NCI-H146 treated with DMSO at 0.1 percent for 48 hours (cell line): Measurements from ENCODE around the gene NATD1.

Experiments
- DNase-seq: peaks from one replicate; lab custom pipeline; 2025; ENCODE audit not compliant: unreplicated experiment; lab: John Stamatoyannopoulos, UW

The NATD1 gene

DNA sequence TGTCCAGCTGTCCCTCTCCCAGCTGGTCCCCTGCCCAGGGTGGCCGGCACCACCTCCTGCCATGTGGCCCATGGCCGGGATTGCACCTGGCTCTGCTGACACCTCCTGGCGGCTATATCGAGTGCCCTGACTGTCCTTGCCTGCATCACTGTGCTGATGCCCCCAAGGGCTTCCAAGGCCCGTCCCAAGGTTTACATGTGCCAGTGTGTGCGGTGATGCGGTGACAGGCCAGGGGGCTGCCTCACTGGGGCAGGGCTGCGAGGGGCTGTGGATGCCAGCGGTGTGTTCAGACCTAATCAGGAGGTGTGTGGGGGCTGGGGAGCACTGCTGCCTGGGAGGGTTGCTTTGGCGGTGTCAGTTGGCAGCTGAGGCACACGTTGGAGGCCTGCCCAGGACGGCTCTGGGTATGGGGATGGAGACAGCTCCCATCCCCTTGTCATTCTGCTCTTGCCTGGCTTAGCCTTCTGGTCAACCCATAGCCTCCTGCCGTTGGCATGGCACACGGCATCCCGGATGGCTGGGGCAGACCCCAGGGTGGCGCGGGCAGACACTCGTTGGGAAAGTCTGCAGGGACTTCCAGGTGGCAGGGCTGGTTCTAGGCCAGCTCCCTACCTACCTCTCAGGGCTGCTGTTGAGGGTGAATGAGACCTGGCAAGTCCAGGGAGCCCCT is 36.8 kb upstream of the NATD1 start:
- DNase-seq, result no peak

DNA sequence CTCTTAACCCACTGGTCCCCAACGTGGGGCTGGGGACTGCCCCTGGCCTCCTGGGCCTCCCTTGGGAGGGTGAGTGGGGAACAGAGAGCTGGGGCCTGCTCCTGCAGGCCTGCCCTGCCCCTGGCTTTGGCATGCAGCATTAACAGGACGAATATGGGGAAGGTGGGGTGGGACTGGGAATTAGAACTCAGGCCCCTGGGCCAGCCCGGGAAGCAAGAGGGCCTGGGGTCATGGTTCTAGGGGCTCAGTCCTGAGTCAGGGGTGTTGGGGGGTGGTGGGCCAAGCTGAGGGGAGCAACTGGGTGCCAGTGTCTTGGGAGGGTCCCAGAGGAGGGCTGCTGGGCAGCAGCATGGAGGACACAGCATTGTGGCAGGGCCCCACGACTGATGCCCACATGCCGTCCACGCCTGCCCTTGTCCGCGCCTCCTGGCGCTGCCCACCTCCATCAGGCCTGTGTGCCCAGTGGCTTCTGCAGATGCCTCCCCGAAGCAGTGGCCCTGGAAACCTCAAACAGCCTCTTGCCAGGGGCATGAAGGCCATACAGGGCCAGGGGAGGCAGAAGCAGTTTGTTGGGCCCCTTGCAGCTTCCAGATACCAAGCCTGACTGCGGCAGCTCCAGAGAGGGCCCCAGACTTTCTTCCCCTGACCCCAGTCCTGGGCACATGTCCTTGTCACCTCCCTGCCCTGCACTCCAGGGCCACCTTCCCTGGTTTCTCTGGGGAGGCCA is 36.1 kb upstream of the NATD1 start:
- DNase-seq, result no peak

DNA sequence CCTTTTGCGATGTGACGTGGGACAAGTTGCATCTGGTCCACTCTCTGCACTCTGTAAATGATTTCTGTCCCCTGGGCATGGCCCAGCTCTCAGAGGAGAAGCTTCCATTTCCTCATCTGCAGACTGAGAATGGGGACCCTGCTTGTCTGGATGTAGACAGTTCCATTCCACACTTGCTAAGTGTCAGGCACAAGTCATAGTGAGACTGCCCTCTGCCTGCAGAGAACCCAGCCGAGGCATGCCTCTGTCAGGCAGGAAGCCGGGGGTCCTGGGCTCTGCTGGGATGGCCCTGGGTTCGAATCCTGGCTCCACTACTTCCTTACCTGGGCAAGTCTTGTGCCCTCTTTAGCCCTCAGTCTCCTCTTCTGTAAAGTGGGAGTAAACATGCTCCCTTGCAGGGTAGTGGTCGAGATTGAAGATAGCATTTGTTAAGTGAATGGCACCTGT is 35.4 kb upstream of the NATD1 start:
- DNase-seq, result no peak

DNA sequence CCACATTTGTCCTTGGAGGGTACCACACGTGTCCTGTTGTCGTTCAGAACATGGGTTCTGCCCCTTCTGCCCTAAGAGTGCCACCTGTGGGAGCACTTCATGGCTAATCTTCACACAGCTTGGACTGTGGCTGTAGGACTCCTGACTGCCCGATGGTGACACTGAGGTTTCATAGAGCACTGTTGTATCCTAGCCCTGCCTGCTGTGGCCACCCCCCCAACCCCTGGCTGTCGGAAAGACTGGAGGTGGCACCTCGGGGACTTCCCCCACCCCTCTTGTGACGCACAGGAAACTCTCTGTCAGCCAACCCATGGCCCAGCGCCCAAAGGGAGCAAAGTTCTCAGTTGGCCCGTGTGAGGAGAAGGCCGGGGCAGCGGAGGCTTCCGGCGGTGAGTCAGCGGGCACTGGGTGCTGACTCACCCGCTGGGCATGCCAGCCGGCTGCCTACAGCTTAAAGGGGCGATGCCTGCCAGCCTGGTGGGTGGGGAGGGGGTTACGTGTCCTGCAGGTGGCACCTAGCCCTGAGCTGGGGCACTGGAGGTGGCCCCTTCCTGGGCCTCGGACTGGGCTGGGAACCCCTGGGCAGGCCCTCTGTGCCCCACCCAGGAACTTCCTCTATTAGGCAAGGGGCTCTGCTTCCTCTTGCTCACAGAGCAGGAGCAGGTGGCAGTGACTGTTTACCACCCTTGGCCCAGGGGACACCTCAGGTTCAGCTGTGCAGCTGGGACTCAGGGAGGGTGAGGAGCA is 34.7 kb upstream of the NATD1 start:
- DNase-seq, result no peak

DNA sequence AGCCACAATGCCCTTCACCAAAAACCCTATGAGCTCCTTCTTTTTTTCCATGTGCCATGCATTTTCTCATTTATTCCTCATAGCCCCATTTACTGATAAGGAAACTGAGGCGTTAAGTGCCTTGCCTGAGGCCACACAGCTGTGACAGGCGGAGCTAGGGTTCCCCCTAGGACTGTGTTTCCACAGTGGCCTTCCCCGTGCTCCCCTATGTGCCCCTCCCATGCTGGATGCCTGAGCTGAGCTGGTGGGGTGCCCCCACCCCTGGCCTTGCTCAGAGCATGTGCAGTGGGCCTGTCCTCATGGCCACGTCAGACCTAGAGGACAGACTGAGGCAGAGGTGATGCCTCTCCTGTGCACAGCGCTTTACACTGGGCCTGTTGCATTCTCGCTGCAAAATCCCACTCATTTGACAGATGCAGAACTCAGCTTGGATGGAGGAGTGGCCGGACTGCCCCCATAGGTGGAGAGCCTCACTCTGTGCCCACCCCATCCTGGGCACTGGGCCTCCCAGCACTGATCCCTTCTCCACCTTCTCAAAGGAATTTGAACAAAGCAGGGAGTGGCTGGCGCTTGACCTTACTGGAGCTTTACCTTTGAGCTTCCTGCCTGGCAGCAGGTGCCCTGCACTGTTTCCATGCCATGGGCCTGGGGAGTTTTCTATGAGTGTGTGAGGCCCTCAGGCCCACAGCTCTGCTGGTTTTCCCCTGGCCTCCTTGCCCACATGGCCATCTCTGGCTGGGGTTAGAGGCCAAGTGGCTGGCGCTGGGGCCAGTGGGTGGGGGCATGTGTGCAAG is 33.9 kb upstream of the NATD1 start:
- DNase-seq, result no peak

DNA sequence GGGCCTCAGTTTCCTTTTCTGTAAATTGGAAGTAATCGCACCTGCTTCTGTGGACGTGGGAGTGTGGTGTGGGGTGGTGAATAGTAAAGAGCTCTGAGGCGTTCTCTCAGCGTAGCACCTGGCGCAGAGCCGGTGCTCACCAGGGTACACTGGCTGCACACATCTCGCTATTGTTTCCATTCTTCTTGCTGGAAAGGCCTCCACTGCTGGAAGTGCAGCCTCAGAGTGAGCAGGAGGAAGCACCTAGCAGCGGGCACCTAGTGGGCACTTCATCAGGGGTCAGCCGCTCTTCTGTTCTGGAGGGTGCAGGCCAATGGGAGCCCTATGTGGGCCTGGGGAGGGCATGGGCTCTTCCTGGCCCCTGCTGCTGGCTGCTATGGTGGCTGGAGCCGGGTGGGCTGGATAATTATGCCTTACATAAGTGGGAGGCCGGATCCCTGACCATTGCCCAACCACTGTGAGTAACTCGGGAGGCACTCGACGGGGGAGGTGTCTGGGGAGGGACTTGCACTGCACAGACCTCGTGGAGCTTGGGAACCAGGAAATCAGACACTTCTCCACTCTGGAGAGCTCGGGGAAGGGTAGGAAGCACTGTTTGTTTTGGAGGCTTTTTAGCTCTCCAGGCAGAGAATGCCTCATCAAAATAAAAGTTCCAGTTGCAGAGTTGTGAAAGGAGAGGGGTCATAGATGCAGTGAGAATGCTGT is 33.0 kb upstream of the NATD1 start:
- DNase-seq, result peak; percentile 73

DNA sequence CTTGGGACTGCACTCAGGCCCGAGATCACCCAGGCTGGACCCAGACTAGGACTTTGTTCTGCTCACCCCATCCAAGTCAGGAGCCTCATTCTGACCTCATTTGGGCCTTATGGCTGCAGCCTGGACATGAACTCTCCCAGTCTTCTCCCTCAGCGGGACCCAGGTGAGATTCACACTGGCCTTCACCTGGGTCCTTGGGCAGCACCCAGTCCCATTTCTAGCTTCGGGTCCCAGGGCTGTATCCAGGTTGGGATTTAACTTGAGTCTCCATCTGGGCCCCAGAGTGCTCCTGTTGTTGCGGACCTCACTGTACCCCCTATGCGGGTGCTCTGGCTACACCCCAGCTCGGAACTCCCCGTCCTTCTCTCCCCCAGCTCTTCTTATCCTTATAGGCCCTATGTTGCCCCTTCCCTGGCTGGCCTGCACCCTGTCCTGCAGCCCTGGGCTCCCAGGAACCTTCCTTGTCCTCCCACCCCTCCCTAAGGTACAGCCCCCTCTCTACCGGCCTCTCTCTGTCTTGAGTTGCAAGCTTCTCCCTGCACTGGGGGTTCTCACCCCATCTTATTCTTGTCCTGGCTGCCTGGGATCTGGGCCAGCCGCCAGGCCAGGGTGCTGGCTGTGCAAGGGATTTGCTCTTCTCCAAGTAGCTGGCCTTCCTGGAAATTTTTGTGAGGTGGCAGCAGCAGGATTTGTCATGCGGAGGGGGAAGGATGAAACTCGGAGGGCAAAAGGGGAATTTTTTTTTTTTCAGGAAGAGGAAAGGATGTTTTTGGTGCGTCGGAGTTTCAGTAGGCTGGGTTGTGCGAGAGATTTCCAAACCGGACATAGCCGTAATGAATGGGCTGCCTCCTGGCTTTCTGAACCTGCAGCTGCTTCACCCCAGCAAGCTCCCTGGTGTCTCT is 32.2 kb upstream of the NATD1 start:
- DNase-seq, result no peak

DNA sequence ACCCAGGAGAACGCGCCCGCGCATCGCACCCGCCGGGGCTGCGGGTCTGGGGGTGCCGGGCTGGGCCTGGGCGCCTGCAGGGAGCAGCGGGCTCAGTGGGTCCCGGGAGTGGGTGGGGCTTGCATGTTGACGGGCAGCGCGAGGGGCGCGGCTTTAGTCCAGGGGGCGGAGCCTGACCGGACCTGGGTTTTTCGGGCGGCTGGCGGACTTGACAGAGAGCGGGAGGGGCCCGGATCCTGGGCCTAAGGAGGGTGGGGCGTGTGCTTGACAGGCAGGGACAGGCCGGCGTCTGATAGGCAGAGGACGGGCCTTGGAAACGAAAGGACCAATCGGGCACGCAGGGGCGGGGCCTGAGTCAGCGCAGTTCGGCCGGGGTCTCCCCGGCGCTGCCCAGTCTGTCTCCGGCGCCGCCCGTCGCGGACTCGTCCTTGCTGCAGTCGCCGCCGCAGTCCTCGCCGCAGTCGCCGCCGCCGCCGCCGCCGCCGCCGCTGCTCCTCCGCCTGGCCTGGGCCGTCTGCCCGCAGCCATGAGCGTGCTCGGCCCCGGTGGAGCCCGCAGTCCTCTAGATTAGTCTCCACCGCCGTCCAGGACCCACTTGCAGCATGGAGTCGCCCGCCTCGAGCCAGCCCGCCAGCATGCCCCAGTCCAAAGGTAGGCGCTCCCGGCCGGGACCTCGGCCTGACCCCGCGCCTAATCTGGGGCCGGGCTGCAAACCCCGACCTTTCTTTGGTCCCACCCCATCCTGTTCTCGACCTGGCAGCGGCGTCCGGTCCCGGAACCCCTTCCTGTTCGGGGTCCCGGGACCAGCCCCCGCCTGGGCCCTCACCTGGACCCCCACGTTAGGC is 31.3 kb upstream of the NATD1 start, which contains the start of gene MAP2K3:
Gene MAP2K3, plus strand, starts transcription at position 393 of the 845 bp plus-strand sequence. Its CDS starts 210 bp downstream, at position 603.
- peak; percentile 98 for DNase-seq

DNA sequence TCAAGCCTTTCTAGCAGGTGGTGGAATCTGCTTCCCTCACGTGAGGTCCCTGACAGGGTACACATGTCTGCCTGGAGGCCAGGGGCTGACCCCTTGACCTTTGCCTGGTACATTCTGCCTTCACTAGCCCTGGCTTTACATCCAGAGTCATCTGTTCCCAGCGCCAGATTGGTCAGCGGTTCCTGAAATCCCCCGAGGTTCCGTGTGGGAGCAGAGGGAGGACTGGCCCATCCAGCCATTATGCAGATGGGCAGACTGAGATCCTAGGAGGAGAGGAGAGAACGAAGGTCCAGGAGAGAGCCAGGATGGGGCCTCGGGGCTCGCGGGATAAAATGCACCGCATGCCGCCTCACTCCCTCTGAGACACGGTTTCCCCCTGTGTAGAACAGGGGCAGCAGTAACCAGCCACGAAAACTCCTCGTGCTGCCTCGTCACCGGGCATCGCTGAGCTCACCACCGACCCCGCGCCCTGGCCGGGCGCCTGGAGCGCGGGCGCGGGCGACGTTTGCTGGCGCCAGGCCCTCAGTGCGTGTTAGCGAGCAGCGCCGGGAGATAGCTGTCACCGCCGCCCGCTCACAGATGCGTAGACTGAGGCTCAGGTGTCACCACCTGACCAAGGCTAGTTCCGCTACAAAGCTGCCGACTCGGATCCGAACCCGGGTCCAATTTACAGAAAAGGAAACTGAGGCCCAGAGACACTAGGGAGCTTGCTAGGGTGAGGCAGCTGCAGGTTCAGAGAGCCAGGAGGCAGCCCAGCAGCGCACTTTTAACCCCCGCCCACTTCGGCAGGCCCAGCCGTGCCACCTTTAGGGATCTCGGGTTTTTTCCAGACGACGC is 30.5 kb upstream of the NATD1 start:
- DNase-seq, result no peak

DNA sequence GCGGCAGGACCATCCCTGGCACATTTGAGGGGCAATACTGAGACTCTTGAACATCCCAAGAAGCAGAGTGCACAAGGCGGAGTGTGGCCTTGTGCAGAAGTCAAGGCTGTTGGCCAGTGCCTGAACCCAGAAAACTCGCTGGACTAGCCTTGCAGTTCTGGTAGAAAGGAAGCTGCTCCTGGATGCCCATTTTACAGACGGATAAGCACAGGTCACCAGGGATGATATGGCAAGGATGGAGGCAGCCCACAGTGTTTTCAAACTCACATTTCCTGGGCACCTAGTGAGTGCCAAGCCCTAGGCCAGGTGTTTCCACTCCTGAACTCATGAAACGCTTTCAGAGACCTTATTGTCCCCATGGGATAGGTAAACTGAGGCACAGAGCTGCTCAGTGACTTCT is 29.6 kb upstream of the NATD1 start:
- DNase-seq, result no peak

DNA sequence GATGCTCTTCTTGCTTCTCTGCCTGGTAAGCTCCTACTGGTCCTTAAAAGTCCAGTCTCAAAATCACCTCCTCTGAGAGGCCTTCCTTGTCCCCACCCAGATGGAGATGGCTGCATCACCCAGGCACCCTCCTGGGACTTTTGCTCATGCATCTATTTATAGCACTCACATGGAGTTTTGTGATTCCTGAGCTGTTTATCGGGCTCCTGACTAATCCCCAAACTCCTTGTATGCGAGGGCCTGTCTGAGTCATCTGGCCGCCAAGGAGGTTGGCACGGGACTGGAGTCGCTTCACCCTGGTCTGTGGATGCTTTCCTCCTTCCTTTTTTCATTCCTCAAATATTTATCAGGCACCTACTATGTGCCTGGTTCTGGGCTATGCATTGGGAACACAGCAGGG is 29.0 kb upstream of the NATD1 start:
- DNase-seq, result no peak

DNA sequence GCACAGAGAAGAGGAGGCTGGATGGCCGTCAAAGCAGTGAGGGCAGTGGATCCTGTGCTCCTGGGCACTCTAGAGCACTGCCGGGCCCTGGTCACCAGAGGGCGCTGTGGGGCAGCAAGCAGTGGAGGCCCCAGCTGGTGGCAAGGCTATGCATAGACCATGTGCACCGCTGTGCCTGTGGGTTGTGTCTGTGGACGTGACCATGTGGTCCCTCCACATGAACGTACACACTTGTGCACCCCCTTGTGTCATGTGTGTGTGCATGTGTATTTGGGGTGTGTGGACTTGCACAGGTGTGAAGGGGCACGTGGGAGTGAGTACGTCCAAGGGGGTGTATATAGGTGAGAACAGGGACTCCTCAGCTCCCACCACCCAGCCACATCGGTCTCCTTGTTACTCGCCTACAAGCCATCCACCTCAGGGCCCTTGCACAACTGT is 26.9 kb upstream of the NATD1 start:
- peak; percentile 42 for DNase-seq

DNA sequence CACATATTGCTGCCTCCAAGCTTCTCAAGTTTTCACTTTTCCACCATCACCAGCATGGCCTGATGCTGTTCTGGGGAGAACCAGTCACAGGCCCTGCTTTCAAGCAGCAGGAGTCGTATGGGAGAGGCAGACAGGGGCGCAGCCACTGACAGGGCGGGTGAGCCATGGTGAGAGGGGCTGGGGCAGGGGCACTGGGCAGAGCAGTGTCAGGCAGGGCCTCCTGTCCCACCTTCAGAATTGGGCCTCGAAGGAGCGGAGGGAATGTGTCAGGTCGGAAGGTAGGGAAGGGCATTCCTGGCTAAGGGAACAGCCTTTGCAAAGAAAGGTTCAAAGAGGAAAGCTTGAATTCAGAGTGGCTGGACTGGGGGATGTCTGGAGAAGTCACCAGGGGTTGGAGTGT is 26.4 kb upstream of the NATD1 start:
- DNase-seq, result no peak

DNA sequence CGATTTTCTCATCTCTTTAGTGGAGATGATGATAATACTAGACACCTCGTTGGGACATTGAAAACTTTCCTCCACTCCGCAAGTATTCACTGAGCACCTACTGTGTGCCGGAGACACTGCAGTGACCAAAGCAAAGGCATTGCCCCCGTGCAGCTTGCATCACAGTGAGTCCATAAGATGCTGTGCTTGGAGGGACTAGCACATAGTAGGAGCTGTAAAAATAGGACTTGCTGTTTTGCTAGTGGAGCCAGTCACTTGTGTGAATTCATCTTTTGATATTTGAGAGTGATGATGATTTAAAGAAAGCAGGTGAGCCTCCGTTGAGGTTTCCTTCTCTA is 26.0 kb upstream of the NATD1 start:
- DNase-seq, result no peak

DNA sequence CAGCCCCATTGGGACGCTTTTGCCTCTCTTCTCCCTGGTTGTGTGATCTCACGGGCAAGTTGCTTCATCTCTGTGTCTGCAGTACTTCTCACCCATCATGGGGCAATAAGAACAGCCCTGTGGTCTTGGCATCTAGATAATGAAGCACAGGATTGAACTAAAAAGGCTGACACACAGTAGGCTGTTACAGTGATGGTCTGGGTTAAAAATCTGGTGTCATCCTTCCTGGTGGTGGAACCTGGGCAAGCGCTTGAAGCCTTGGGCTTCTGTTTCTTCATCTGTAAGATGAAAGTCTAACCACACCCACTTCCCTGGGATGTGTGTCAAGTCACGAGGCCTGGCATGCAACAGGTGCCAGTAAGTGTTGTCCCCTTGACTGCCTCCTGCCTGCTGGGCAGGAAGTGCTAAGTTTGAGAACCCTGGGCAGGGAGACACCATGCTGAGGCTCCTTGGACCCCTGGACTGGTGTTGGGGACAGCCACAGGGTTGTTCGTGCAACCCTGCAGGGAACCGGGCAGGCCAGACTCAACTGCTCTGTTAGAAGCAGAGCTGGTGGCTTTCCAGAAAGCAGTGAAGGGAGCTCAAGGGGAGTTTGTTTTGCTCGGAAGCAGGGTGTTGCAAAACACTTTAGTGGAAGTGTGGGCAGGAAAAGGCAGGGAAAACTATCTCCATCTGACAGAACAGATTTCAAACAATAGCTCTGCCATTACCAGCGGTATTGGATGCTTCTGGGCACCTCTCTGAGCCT is 25.4 kb upstream of the NATD1 start:
- no peak for DNase-seq

DNA sequence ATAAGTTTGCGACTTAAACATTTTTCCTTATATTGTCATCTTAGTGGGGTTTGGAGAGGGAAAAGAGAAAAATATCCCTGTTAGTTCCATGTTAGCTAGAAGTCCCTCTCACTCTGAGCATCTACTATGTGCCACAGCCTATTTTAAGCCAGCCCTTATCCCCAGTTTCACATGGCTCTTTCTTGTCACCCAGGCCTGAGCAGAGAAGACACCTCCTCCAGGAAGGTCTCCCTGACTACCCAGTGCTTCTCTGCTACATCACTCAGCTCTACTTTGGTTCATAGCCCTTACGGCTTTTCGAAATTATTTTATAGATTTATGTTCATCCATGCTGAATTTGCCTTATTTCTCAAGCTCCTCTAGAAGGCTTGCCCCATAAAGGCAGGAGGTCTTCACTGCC is 24.1 kb upstream of the NATD1 start:
- no peak for DNase-seq

DNA sequence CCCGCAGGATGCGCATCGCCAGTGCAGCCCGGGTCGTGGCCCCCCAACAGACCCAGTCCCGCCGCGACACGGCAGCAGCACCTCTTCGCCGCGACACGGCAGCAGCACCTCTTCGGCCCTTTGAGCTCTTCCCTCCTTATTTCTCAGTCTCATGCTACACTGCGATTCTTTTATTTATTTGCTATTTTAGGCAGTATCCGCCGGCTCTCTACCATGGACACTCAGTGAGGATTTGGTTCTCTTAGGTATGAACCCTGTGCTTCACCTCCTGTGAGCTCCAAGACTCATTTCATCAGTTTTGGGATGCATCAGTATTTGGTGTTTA is 23.0 kb upstream of the NATD1 start:
- no peak for DNase-seq
